Germinal center (tissue), 1 donor: ENCODE measurements around the gene CNTNAP2.
"Not testable (repeated sequence)": the region's sequence is repeated elsewhere in the genome, so short reads cannot be mapped to it uniquely, and the experiment has no call there.

Experiments used
- DNase-seq: peaks from one replicate; pipeline ENCODE4 v3.0.0; 2012; ENCODE audit warnings: mixed read lengths, low spot score

Gene CNTNAP2

DNA sequence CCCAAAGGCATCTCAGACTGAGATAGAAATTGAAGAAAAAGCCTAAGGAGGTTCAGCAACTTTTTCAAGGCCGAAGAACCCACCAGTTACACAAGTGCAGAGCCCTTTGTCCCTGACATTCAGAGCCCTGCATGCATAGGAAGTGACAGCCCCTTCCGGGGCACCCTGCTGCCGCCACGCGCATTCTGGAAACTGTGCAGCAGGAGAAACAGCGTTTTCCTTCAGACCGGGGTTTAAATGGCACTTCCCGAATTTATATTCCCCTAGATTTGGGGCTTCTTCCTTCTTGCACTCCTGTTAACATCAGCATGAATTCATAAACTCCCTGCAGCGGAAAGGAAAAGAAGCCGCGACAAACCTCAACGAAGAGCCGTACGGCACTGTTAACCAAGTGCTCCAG, 2283.5 kb downstream of the CNTNAP2 start:
- DNase-seq, result no peak

DNA sequence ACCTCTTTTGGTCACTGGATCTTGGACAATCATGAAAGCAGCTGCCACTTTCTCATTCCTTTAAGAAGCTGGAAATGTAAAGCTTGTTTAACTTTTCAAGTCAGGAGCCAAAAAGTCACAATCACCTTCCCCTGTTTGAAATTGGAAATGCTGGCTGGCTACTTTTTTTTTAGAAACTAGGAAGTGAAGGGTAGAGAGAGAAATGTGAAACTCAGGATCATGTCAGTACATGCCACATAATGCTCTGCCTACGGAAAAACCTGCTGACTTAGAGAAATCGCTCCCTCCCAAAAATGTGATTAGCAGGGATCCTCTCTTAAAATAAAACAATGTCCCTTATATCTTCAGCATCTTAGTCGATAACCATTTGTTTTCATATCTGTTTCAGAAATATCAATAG, 2285.6 kb downstream of the CNTNAP2 start:
- no peak for DNase-seq

DNA sequence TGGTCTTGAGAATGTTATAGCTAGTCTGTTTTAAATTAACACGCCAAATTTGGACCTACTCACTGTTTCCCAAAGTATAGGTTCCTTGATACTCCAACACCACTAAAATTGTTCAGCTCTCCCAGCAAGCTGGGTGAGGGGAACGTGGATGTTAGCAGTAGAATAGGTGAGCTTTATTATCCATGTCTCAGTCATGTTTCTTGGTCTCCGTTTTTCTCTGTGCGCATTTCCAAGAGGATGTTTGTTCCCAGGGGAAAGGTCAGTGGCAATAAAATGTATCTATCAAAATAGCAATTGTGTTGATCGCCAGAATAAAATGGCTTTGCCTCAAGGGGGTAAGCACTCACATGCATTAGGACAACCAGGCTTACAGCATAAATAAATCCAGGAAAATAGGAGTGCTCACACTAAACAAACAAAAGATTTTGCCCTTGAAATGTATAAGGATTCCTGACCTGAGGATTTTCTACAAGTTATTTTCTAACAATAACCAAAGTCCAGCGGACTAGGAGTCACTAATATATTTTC, 2286.9 kb downstream of the CNTNAP2 start:
- no peak for DNase-seq

- DNase-seq, result no peak
Measured at GRCh38 chr7:148408307-148408706, 2291.7 kb downstream of the CNTNAP2 start.

DNA sequence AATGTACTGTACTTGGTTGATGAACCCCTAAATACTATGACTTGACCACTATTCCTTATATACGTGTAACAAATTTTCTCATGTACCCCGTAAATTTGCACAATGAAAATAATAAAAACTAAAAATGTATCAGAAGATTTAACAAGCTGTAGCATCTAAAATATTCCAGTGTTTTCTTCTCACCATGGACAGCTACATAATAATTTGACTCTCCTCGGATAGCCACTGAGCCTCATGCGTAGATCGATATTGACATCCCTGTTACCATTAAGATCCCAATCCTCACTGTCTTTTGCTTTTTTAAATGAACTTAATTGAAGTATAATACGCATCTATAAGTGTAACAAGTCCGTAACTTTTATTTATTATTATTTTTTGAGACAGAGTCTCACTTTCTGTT, 2294.3 kb downstream of the CNTNAP2 start:
- no peak for DNase-seq

DNA sequence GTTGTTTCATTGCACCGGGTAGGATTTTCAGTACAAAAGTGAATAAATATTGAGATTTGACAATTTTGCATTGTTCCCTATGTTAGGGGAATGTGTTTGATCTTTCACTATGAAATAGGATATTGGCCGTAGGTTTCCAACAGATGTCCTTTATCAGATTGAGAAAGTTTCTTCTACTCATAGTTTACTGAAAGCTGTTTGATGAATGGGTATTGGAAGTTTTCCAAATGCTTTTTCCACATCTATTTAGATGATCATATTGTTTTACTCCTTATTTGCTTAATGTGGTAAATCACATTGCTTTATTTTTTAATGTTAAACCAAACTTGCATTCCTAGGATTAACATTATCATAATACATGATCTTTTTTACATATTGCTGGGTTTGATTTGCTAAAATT, 2296.1 kb downstream of the CNTNAP2 start:
- no peak for DNase-seq

DNA sequence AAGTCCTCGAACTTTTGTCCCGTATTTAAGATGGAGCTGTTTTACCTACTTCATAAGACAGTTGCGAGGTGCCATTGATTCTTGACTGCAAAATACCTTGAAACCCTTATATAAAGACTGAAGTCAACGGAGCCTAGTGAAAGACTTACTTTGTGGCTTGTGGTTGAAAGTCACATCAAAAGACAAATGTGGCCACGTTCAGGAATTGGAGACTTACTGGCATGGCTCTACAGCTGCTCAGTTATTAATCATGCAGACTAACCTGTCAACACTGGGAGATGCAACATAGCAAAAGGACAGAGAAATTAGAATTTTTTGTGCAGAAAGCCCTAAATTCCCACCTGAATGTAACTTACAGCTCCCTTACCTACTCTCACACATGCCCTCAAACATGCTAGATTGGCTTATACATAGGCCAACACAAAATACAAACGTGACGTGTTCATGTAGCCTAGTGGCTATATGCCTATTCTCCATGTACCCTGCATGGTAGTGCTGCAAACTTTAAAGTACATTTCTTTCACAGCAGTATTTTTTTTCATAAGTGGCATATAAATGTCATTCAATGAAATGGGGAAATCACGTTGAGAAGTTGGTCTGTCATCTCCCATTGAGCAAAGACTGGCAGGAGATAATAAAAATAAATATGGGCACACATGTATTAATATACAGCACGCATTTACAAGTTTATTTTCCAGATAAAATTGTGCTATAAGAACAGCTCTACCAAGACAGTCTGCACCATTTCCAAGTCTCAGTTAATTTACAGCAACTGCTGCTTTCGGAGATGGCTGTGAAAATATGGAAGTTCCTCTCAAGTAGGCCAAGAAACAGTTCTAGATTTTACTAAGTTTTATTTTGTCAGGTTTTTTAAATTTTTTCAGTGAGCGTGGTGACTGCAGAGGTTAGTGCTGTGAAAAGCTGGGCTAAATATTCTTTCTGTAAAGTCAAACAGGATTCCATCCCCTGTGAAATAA, 2303.5 kb downstream of the CNTNAP2 start:
- no peak for DNase-seq

DNA sequence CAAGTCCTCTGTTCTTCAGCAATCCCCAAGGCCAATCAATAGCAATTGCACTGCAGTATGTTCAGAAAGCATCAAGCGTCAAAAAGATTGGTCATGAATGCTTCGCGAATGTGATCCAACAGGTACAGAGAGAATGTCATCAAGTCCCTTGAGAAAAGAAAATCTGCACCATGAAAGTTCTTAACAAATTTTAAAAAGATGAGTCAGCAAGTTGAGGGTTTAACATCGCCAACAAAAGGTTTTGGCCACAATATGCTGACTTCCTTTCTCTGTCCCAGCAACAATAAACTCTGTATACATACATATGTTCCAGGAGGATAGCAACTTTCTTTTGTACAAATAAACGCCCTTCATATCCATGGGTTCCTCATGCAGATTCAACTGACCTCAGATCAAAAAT, 2305.4 kb downstream of the CNTNAP2 start:
- no peak for DNase-seq

GRCh38 chr7:148426393-148426792, 2309.8 kb downstream of the CNTNAP2 start:
- DNase-seq, result not testable (repeated sequence)

DNA sequence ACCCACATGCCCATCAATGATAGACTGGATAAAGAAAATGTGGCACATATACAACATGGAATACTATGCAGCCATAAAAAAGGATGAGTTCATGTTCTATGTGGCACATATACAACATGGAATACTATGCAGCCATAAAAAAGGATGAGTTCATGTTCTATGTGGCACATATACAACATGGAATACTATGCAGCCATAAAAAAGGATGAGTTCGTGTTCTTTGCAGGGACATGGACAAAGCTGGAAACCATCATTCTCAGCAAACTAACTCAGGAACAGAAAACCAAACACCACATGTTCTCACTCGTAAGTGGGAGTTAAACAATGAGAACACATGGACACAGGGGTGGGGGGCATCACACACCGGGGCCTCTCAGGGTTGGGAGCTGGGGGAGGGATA, 2314.1 kb downstream of the CNTNAP2 start:
- not testable (repeated sequence) for DNase-seq

DNA sequence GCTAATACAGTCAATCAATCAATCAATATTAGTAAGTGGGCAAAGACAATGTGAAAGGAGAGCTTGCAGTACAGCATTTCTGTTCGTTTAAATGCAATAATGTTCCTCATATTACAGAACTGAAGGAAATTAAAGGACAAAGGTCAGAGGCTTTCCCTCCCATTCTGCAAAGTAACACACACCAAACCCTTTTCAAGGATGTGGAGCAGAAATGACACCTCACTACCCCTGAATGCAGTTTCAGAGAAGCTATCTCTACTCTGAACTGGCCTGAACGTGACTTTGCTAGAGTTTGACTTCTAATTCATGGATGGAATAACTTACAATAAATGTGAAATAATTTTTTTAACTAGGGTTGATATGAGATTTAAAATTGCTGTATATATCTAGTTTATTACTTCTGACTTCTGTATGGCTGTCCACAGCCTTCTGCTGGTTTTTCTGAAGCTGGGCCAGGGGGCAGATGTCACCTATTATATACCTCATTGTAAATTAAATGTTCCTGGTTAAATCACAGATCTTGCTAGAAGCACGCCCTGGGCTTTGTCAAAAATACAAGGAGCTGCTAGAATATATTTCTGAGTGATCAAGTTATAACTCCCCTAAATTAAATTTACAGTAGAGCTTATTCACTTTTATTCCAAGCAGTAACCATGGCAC, 2317.1 kb downstream of the CNTNAP2 start:
- no peak for DNase-seq

GRCh38 chr7:148434181-148434757, 2317.7 kb downstream of the CNTNAP2 start:
- no peak for DNase-seq

GRCh38 chr7:148434887-148435286, 2318.3 kb downstream of the CNTNAP2 start:
- no peak for DNase-seq

DNA sequence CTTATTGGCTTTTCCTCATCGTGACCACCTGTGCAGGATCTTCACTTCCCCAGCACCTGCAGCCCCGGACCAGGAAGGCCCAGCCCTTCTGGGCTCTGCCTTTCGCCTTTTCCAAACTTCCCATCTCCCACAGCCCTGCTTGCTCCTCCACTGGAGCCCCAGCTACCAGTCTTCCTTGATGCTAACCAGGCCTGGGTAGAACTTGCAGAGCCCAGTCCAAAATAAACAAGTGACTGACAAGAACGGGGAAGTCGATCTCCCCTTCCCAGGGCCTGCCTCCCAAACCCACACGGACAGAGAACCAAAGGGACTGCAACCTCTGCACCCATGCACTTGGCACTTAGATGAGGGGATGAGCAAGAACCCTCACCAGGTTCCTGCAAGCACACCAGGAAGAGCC, 2319.1 kb downstream of the CNTNAP2 start:
- no peak for DNase-seq

GRCh38 chr7:148436135-148436534, 2319.5 kb downstream of the CNTNAP2 start:
- no peak for DNase-seq

DNA sequence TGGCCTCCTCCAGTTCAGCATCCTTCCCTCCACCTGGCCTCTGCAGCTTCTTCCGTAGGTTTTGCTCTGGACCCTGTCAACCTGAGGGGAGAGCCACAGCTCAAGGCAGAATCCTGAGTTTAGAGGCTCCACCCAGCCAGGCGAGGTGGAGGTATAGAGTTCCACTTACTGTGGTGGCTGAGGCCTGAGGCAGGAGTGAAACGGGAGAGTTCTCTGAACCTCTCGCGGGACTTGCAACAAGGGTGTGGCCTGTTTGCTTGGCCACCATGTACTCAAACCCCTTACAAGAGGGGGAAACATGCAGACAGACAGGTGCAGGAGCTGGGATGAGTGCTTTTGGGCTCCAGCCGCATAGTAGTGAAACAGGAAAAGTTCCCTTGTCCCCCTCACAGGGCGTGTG, 2320.0 kb downstream of the CNTNAP2 start:
- no peak for DNase-seq

DNA sequence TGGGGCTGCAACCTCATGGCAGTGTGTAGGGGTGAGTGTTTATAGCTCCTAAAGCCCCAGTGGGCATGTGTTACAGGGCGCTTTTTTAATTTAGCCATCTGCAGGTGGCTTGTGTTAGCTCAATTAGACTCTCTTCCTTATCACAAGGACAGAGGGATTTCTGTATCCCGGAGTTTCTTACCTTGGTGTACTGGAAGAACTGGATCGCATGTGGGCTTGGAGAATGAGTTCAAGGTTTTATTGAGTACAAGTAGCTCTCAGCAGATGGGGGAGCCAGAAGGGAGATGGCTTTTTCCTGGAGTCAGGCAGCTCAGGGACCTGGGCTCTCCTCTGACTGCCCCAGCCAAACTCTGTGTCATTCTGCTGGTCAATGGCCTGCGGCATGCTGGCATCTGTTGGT, 2320.4 kb downstream of the CNTNAP2 start:
- DNase-seq, result no peak

DNA sequence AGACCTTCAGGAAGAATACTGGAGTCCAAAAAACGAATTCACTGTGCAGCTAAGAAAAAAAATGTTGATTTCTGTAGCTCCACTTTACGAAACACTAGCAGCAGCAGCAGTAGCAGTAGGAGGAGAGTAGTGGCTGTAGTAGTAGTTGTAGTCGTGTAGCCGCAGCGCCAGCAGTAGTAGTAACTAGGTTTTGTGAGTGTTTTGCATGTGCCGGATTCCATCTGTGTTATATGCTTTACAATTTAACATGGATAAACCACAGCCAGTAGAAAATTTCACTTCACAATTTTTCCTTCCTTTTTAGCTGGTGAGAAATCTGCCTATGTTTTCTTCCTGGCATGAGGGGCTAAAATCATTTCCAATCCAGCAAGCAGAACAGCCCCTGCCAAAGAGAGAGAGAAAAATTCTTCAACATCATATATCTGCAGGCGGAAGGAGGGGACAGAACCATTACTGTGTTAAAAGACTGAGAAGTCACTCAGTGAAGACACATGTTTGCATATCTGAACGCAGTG, 2325.6 kb downstream of the CNTNAP2 start:
- DNase-seq, result no peak

DNA sequence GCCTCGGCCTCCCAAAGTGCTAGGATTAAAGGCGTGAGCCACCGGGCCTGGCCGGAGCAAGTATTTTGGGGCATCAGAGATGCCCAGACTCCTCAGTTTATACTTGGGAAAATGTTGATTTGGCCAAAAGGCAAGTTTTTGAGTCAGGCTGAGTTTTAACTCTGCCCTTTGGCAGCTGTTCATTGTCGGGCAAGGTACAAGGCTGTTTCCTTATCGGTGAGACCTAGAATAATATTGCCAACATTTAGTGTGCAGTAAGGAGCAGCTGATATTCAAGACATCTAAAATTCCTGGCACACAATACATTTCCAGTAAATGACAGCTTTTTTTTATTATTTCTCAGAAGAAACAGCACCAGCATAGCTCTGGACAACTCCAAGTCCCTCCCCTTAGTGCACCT, 2326.3 kb downstream of the CNTNAP2 start:
- DNase-seq, result no peak

DNA sequence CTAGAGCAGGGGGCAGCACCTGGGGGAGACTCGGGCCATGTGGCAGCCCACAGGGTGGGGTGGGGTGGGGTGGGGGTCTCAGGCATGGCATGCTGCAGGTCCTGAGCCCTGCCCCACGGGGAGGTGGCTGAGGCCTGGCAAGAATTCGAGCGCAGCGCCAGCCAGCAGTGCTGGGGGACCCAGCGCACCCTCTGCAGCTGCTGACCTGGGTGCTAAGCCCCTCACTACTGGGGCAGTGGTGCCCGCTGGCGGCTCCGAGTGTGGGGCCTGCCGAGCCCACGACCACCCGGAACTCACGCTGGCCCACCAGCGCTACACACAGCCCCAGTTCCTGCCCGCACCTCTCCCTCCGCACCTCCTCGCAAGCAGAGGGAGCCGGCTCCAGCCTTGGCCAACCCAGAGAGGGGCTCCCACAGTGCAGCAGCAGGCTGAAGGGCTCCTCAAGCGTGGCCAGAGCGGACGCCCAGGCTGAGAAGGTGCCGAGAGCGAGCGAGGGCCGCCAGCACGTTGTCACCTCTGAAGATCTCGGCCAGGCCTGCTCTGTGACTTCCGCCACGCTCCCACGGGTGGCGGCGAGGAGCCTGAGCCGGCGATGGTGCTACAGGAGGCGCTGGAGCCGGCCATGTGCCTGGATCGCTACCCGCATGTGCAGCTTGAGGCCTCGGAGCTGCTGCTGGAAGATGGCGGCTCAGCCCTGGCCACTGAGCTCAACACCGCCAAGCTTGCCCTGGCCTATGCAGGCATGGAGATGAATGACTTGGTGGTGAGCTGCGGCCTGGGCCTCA, 2328.9 kb downstream of the CNTNAP2 start:
- no peak for DNase-seq

DNA sequence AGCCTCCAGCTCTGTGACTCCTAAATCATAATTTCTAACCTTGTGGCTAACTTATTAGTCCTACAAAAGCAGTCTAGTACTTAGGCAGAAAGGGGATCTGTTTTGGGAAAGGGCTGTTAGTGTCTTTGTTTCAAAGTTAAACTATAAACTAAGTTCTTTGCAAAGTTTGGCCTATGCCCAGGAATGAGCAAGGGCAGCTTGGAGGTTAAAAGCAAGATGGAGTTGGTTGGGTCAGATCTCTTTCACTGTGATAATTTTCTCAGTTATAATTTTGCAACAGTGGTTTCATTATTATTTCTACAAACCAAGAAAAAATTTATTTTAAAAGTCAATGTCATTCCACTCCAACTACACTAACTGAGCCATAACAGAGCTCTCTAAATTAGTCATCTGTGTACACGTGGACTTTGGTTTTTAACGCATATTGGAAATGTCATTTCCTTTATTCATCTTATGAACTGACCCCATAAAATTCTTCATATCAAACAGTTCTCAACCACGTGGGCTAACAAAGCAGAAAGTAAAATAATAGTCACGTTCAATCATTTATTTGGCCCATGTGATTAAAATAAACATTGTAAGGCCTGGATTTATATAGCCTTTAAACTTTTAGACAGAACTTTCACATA, 2330.7 kb downstream of the CNTNAP2 start:
- no peak for DNase-seq
